Upper lobe of right lung (tissue), 1 donor: ENCODE results near the gene STON2. TPM values are rescaled to one million over a fixed set of nuclear protein-coding genes. Genes with fewer than 3 reads are reported as not detected.

Source experiments
- ATAC-seq: fragments of 200-7000 bp; cut with Tn5 transposase; one replicate; pipeline ENCODE4 v1.9.1; 2020; ENCODE audit warnings: mild to moderate bottlenecking, moderate library complexity
- DNase-seq: peaks from one replicate; pipeline ENCODE4 v3.0.0-alpha.2; 2020
- H3K27ac ChIP-seq: fragments of 200-600 bp; one replicate; pipeline ENCODE4 v1.8.0; 2022
- H3K27me3 ChIP-seq: fragments of 200-600 bp; one replicate; pipeline ENCODE4 v1.8.0; 2022; ENCODE audit warnings: mild to moderate bottlenecking
- H3K36me3 ChIP-seq: fragments of 200-600 bp; one replicate; pipeline ENCODE4 v1.8.0; 2022
- H3K4me1 ChIP-seq: fragments of 200-600 bp; one replicate; pipeline ENCODE4 v1.8.0; 2022
- H3K4me3 ChIP-seq: fragments of 200-600 bp; one replicate; pipeline ENCODE4 v1.8.0; 2022; ENCODE audit warnings: mild to moderate bottlenecking
- H3K9me3 ChIP-seq: fragments of 200-600 bp; one replicate; pipeline ENCODE4 v1.8.0; 2022
- intact Hi-C: fragments of 100-400 bp; cut with DNase I; formaldehyde crosslinking; loops from one replicate; pipeline ENCODE4 v1.11.0; 2022
- total RNA-seq: library from RNA; stranded (reverse); fragmentation: NEBNext Ultra II Directional; extraction: Animal tissue kit (Norgen Biotek cat#: 25700); gene quantifications from one replicate; pipeline ENCODE4 v1.2.1, GENCODE V29; 2021
- TF ChIP-seq, protein P1 (sequence below): fragments of 200-600 bp; IDR thresholded peaks from one replicate; pipeline ENCODE4 v1.8.0; 2022; ENCODE audit warnings: antibody characterized with exemption
- donor health status: DM: no; HTN: yes; CAD: no; lungs with severe emphysema.

STON2 gene
- total RNA-seq, 1 donor from 2014 or later: 47.7 TPM

DNA sequence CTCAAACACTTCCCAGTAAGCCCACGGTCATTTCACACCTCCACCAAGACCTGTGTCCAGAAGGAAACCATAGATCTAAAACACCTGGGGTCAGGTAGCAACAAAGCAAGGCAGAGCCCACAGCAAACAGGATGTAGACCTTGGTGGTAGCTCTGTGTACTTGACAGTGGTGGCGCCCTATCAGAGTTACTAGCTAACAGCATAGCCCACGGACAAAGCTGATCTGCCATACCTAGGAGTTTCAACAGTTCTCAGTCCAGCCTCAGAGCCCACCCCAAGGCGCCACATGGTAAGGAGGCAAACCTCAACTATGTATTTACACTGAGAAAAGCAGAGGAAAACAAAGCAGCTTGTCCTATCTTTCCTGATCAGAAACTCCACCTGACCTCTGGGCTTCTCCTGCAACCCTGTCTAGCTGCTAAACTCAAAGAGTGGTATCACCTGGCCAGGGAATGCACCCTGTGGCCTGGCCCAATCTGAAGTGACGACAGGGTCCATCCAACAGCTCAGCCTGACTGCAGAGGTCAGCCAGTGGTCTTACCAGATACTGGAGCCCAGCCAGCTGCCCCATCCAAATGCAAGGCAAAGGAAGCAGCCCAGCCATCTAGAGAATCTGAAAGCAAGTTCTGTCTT, 46.3 kb downstream of the STON2 start:
- TF ChIP-seq, protein P1, sequence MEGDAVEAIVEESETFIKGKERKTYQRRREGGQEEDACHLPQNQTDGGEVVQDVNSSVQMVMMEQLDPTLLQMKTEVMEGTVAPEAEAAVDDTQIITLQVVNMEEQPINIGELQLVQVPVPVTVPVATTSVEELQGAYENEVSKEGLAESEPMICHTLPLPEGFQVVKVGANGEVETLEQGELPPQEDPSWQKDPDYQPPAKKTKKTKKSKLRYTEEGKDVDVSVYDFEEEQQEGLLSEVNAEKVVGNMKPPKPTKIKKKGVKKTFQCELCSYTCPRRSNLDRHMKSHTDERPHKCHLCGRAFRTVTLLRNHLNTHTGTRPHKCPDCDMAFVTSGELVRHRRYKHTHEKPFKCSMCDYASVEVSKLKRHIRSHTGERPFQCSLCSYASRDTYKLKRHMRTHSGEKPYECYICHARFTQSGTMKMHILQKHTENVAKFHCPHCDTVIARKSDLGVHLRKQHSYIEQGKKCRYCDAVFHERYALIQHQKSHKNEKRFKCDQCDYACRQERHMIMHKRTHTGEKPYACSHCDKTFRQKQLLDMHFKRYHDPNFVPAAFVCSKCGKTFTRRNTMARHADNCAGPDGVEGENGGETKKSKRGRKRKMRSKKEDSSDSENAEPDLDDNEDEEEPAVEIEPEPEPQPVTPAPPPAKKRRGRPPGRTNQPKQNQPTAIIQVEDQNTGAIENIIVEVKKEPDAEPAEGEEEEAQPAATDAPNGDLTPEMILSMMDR: no peak
- DNase-seq: no peak
- Histone ChIP-seq H3K27me3 (no peaks in the 10 kb centered on the region), H3K36me3 (no peaks in the 10 kb centered on the region), H3K4me3 (no peak overlapping the region), H3K4me1 (no peaks in the 10 kb centered on the region), H3K9me3 (peaks cover 4% of the 10 kb centered on the region), H3K27ac (no peak overlapping the region)
- ATAC-seq: no peak
- intact Hi-C loops: no loop called here

DNA sequence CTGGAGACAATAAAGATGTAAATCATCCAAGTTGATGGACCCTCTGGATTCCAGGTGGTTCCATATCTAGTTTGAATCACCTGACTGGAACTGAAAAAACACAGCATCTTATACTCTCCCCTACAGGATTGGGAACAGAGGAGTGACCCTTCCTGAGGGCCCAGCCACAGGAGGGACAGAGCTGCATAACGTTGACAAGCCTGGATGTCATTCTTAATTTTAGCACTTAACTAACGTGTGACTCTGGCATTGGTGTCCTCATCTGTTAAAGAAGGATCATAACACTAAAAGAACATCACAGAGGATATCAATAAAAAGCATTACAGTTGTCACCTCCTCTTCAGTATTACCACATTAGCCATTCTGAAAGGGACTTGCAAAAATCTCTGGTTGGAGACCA, 47.7 kb downstream of the STON2 start:
- H3K4me3 ChIP-seq: no peak overlapping the region
- TF ChIP-seq, protein P1: no peak
- ATAC-seq (no peak), DNase-seq (no peak)
- no peaks in the 10 kb centered on the region for H3K27me3 ChIP-seq
- H3K4me1 ChIP-seq: no peaks in the 10 kb centered on the region
- intact Hi-C loops: no loop called here
- H3K27ac ChIP-seq: no peak overlapping the region
- H3K36me3 ChIP-seq: no peaks in the 10 kb centered on the region
- peaks cover 4% of the 10 kb centered on the region for H3K9me3 ChIP-seq

DNA sequence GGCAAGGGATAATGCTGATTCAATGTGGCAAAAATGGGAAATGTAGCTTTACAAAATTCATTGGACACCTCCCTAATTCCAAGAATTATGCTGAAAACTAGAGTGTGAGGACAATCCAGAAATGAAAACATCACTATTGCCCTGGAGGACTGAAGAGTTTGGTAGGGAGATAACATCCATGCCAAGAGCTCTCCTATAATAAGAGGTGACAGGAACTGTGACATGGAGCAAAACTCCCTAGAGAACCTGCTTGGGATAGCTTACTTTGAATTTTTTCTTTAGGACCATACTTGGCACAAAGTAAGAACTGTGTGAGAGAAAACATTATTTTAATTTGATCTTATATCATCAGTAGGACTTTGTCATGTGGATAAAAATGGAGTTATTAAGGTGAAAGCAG, 48.9 kb downstream of the STON2 start:
- DNase-seq (no peak), ATAC-seq (no peak)
- TF ChIP-seq, protein P1: no peak
- Histone ChIP-seq H3K4me3 (no peak overlapping the region), H3K27me3 (no peaks in the 10 kb centered on the region), H3K4me1 (no peaks in the 10 kb centered on the region), H3K9me3 (peaks cover 4% of the 10 kb centered on the region), H3K36me3 (no peaks in the 10 kb centered on the region), H3K27ac (no peak overlapping the region)
- intact Hi-C loops: no loop called here

DNA sequence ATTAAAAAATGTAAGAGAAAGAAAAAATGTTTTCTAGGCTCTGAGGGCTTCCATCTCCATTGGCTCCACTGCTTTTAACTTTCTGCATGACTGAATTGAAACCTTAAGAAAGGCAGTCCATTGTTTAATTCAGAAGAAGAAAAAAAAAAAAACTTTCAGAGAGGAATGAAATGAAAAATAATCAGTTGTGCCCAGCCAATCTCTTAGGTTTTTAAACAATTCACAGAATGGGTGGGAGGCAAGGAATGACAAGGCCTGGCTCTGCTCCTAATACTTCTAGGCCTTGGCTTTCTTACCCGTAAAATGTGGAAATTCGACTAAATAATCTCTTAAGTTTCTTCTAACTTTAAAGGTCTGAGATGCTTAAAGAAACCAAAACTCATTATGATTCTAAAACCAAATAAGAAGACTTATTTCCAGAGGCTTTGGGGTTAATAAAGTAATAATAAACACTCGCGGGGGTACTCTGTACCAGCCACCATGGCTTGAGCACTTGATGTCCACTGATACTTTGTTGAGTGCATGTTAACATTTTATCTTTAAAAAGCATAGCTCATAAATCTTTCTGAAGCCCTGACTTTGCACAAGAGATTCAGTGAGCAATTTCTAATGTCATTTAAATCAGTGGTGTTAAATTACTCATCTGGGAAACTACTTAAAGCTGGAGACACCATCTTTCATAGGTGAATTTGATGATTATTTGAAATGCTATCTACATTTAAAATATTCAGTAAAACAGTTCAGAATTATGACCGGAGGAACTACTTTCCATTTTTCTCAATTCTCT, 49.6 kb downstream of the STON2 start:
- no peak overlapping the region for H3K27ac ChIP-seq
- H3K4me3 ChIP-seq: no peak overlapping the region
- DNase-seq (no peak), ATAC-seq (no peak)
- no peaks in the 10 kb centered on the region for H3K27me3 ChIP-seq
- H3K9me3 ChIP-seq: peaks cover 3% of the 10 kb centered on the region
- no peaks in the 10 kb centered on the region for H3K4me1 ChIP-seq
- intact Hi-C loops: no loop called here
- TF ChIP-seq, protein P1: no peak
- no peaks in the 10 kb centered on the region for H3K36me3 ChIP-seq

DNA sequence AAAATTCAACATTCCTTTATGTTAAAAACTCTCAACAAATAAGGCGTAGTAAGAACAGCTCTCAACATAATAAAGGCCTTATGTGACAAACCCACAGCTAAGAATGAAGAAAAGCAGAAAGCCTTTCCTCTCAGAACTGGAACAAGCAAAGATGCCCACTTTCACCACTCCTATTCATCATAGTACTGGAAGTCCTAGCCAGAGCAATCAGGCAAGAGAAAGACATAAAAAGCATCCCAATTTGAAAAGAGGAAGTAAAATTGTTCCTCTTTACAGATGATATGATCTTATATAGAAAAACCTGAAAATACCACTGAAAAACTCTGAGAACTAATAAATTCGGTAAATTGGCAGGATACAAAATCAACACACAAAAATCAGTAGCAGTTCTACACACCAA, 52.1 kb downstream of the STON2 start:
- Histone ChIP-seq H3K27ac (no peak overlapping the region), H3K27me3 (no peaks in the 10 kb centered on the region), H3K4me1 (no peaks in the 10 kb centered on the region), H3K4me3 (no peak overlapping the region), H3K9me3 (no peaks in the 10 kb centered on the region), H3K36me3 (no peaks in the 10 kb centered on the region)
- no peak for ATAC-seq
- intact Hi-C loops: no loop called here
- TF ChIP-seq, protein P1: no peak
- no peak for DNase-seq
